ENCODE data around the gene DHRSX.

Gene DHRSX

GRCh38 chrX:2488621-2489285, 12.0 kb downstream of the DHRSX start:
- TF ChIP-seq CTCF (IDR thresholded peaks at IDR 0.05; ENCODE audit: insufficient read depth, low read depth, low read length, missing control alignments) = no peak
- no peak for DNase-seq (ENCODE audit: low read depth)
- no peak overlapping the region for H3K4me3 ChIP-seq (ENCODE audit: low read depth, low read length)

GRCh38 chrX:2487366-2487765, 13.4 kb downstream of the DHRSX start:
- no peak overlapping the region for H3K4me3 ChIP-seq (ENCODE audit: low read depth, low read length)
- no peak for DNase-seq (ENCODE audit: low read depth)
- TF ChIP-seq CTCF (IDR thresholded peaks at IDR 0.05; ENCODE audit: insufficient read depth, low read depth, low read length, missing control alignments) = no peak

GRCh38 chrX:2486476-2487133, 14.2 kb downstream of the DHRSX start:
- DNase-seq (ENCODE audit: low read depth) = no peak
- TF ChIP-seq CTCF (IDR thresholded peaks at IDR 0.05; ENCODE audit: insufficient read depth, low read depth, low read length, missing control alignments) = no peak
- H3K4me3 ChIP-seq (ENCODE audit: low read depth, low read length) = no peak overlapping the region

- no peak overlapping the region for H3K4me3 ChIP-seq (ENCODE audit: low read depth, low read length)
- DNase-seq (ENCODE audit: low read depth) = no peak
- TF ChIP-seq CTCF (IDR thresholded peaks at IDR 0.05; ENCODE audit: insufficient read depth, low read depth, low read length, missing control alignments) = no peak
These were observed 14.9 kb downstream of the DHRSX start for GRCh38 chrX:2485789-2486345.

- no peak overlapping the region for H3K4me3 ChIP-seq (ENCODE audit: low read depth, low read length)
- DNase-seq (ENCODE audit: low read depth) = no peak
- no peak for TF ChIP-seq CTCF (IDR thresholded peaks at IDR 0.05; ENCODE audit: insufficient read depth, low read depth, low read length, missing control alignments)
These were observed 15.8 kb downstream of the DHRSX start for GRCh38 chrX:2484721-2485648.

GRCh38 chrX:2484256-2484655, 16.5 kb downstream of the DHRSX start:
- TF ChIP-seq CTCF (IDR thresholded peaks at IDR 0.05; ENCODE audit: insufficient read depth, low read depth, low read length, missing control alignments) = no peak
- no peak for DNase-seq (ENCODE audit: low read depth)
- H3K4me3 ChIP-seq (ENCODE audit: low read depth, low read length) = no peak overlapping the region

All from GM12865 (cell line).